BE2C (cell line): ENCODE data around the gene ITGA1.
A peak's percentile ranks its signal among the peaks of the same experiment; 100 is the strongest.

Source experiments
- DNase-seq: peaks from one replicate; pipeline ENCODE4 v3.0.0-alpha.2; 2020
- H3K27me3 ChIP-seq: fragments of 250-450 bp; sonication (Bioruptor Pico); 2 replicates; pipeline ENCODE4 v1.5.1; 2020; ENCODE audit warnings: mild to moderate bottlenecking
- H3K36me3 ChIP-seq: fragments of 250-450 bp; sonication (Bioruptor Pico); 2 replicates; pipeline ENCODE4 v1.5.1; 2020; ENCODE audit warnings: mild to moderate bottlenecking
- H3K4me1 ChIP-seq: fragments of 250-450 bp; sonication (Bioruptor Pico); 2 replicates; pipeline ENCODE4 v1.5.1; 2020
- H3K4me3 ChIP-seq: 2 replicates; pipeline ENCODE4 v1.5.1; 2011; ENCODE audit warnings: low read depth, low read length
- H3K9me3 ChIP-seq: fragments of 250-450 bp; sonication (Bioruptor Pico); 2 replicates; pipeline ENCODE4 v1.5.1; 2020
- CTCF ChIP-seq: IDR thresholded peaks from 2 replicates; pipeline ENCODE4 v1.5.1; 2012; ENCODE audit warnings: mild to moderate bottlenecking, low read depth, low read length

The ITGA1 gene

DNA sequence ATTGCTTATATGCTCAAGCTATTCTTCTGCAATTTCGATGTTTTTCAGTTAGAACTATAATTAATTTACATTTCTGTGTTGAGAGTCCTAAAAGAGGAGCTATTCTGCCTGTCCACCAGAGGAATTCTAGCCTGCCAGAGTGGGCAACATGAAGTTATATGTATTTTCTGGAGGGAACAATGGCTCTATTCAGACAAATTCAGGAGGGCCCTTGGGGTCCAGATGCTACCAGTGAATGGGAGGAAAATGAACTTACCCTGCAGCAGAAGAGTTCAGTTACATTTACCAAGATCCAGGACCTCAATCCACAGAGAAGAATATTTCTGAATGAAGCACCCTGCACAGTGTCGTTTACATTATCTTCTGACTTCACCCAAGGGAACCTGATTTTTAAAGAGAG is 80.7 kb downstream of the ITGA1 start:
- H3K4me3 ChIP-seq: no peak overlapping the region
- no peaks in the 10 kb centered on the region for H3K27me3 ChIP-seq
- H3K36me3 ChIP-seq: peaks cover 2% of the 10 kb centered on the region; the same call in 1 of the 2 replicates
- no peak for TF ChIP-seq CTCF
- no peaks in the 10 kb centered on the region for H3K9me3 ChIP-seq
- peaks cover 28% of the 10 kb centered on the region for H3K4me1 ChIP-seq
- no peak for DNase-seq

DNA sequence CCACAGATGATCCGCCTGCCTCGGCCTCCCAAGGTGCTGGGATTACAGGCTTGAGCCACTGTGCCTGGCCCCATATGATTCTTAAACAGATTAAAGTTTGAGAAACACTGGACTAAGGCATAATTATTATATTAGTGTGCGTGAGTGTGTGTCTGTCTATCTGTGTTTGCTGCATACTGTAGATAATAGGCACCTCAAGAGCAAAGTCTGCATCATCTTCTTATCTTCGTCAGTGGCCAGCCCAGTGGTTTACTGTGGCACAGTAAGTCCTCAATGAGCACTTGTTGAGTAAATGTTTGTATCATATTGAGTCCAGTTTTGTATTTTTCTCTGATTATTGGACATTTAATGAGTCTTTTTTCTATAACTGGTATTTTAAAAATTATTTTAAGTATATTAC is 81.7 kb downstream of the ITGA1 start:
- no peak for DNase-seq
- Histone ChIP-seq H3K4me1 (peaks cover 25% of the 10 kb centered on the region), H3K36me3 (peaks cover 1% of the 10 kb centered on the region; the same call in 1 of the 2 replicates), H3K4me3 (no peak overlapping the region), H3K9me3 (no peaks in the 10 kb centered on the region), H3K27me3 (no peaks in the 10 kb centered on the region)
- no peak for TF ChIP-seq CTCF

- H3K36me3 ChIP-seq: no peaks in the 10 kb centered on the region
- no peaks in the 10 kb centered on the region for H3K27me3 ChIP-seq
- no peaks in the 10 kb centered on the region for H3K9me3 ChIP-seq
- DNase-seq: peak; percentile 70
- TF ChIP-seq CTCF: no peak
- H3K4me1 ChIP-seq: peaks cover 25% of the 10 kb centered on the region
- no peak overlapping the region for H3K4me3 ChIP-seq
Observed at GRCh38 chr5:52870448-52870847, 82.7 kb downstream of the ITGA1 start.

DNA sequence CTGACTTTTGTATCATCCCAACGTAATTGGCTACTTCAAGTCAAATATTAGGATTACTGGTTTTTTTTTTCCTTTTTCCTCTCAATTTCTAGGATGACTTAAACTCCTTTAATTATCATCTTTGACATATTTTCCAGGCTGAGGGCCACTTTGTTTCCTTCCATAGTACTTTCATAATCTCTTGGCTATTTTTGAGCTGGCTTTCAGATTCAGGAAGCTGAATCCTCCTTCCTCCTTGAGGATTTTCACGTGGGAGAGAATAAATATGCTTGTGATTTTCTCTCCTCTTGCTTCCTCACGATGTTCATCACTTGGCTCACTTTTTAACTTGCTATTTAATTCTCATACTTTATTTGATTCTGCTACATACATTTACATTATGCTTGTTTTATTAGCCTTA is 88.1 kb downstream of the ITGA1 start:
- no peaks in the 10 kb centered on the region for H3K36me3 ChIP-seq
- no peaks in the 10 kb centered on the region for H3K27me3 ChIP-seq
- no peak for TF ChIP-seq CTCF
- H3K9me3 ChIP-seq: no peaks in the 10 kb centered on the region
- H3K4me1 ChIP-seq: peaks cover 14% of the 10 kb centered on the region
- no peak overlapping the region for H3K4me3 ChIP-seq
- DNase-seq: no peak

GRCh38 chr5:52876456-52876855 is 88.7 kb downstream of the ITGA1 start:
- no peaks in the 10 kb centered on the region for H3K36me3 ChIP-seq
- peaks cover 12% of the 10 kb centered on the region for H3K4me1 ChIP-seq
- no peak overlapping the region for H3K4me3 ChIP-seq
- no peaks in the 10 kb centered on the region; the same call in 1 of the 2 replicates for H3K9me3 ChIP-seq
- H3K27me3 ChIP-seq: no peaks in the 10 kb centered on the region
- no peak for DNase-seq
- TF ChIP-seq CTCF: no peak

DNA sequence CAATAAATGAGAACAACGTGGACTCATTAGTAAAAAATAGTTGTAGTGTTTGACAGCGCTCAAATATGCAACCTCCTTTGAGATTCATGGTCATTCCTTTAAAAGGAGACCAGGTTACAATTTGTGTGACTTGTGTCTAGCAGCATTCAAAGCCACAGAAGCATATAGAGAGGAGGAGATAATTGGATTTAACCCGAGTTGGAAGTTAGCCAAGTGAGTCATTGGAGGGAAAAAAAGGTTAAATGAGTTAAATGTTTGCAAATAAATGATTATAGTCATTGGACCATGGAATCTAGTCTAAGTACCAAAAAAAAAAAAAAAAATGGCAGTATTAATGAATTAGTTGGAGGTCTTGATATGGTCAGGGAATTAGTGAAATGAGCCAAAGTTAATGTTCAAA is 90.9 kb downstream of the ITGA1 start:
- TF ChIP-seq CTCF: no peak
- Histone ChIP-seq H3K27me3 (no peaks in the 10 kb centered on the region), H3K36me3 (no peaks in the 10 kb centered on the region), H3K4me1 (peaks cover 12% of the 10 kb centered on the region), H3K4me3 (no peak overlapping the region), H3K9me3 (no peaks in the 10 kb centered on the region; the same call in 1 of the 2 replicates)
- DNase-seq: peak; percentile 36
